Calu3 (cell line): Measurements from ENCODE around the gene ENPP7. TPM values are rescaled to one million over a fixed set of nuclear protein-coding genes. Genes with fewer than 3 reads are reported as not detected.

Experiments used
- BruUV-seq: library from RNA; stranded (reverse); fragments of 400-500 nt; replicated peaks from 2 replicates; lab custom pipeline; 2021; lab: Mats Ljungman, UMichigan
- CTCF ChIA-PET: fragments of 300-600 bp; sonication (Branson Sonifier 250); formaldehyde crosslinking; loops from one replicate; lab custom pipeline; 2022; ENCODE audit warnings: antibody characterized with exemption; lab: Charles Lee
- DNase-seq: peaks from one replicate; pipeline ENCODE4 v3.0.0; 2022
- H3K27ac Mint-ChIP-seq: one replicate; pipeline ENCODE4 v1.8.0; 2022; ENCODE audit warnings: mixed read lengths; ENCODE audit not compliant: unreplicated experiment
- H3K27me3 Mint-ChIP-seq: one replicate; pipeline ENCODE4 v1.8.0; 2022; ENCODE audit warnings: mixed read lengths; ENCODE audit not compliant: unreplicated experiment
- H3K36me3 Mint-ChIP-seq: one replicate; pipeline ENCODE4 v1.8.0; 2022; ENCODE audit warnings: mild to moderate bottlenecking, moderate library complexity, mixed read lengths; ENCODE audit not compliant: insufficient read depth, unreplicated experiment
- H3K4me1 Mint-ChIP-seq: one replicate; pipeline ENCODE4 v1.8.0; 2022; ENCODE audit warnings: mild to moderate bottlenecking, low read depth, mixed read lengths; ENCODE audit not compliant: unreplicated experiment
- H3K4me3 Mint-ChIP-seq: one replicate; pipeline ENCODE4 v1.8.0; 2022; ENCODE audit warnings: mild to moderate bottlenecking, low read depth, moderate library complexity, mixed read lengths; ENCODE audit not compliant: unreplicated experiment
- H3K9me3 Mint-ChIP-seq: one replicate; pipeline ENCODE4 v1.8.0; 2022; ENCODE audit warnings: low read depth, mixed read lengths; ENCODE audit not compliant: unreplicated experiment
- CTCF ChIP-seq: fragments of 200-600 bp; IDR thresholded peaks from one replicate; pipeline ENCODE4 v1.8.0; 2022; ENCODE audit warnings: antibody characterized with exemption; ENCODE audit not compliant: unreplicated experiment
- intact Hi-C: fragments of 100-400 bp; cut with micrococcal nuclease; formaldehyde crosslinking; loops from one replicate; pipeline ENCODE4 v1.10.0; 2022; ENCODE audit not compliant: unreplicated experiment
- total RNA-seq: library from RNA; stranded (reverse); gene quantifications from 2 replicates; pipeline ENCODE4 v1.2.3, GENCODE V29; 2022

The ENPP7 gene
- total RNA-seq, 1 experiment from 2014 or later, result not detected

- intact Hi-C loops, result loop anchor here (5.0 kb wide), 1 partner anchor 303 kb away; no protein-coding TSS in a partner anchor
- no peak for TF ChIP-seq CTCF
- BruUV-seq, result no TSS peak
- no peak overlapping the region for H3K4me3 Mint-ChIP-seq
- peaks cover 7% of the 10 kb centered on the region for H3K4me1 Mint-ChIP-seq
- no peak for DNase-seq
- no peak overlapping the region for H3K27ac Mint-ChIP-seq
- H3K27me3 Mint-ChIP-seq, result peaks cover 50% of the 10 kb centered on the region
- CTCF ChIA-PET, result no interaction called here
- no peaks in the 10 kb centered on the region for H3K36me3 Mint-ChIP-seq
- no peaks in the 10 kb centered on the region for H3K9me3 Mint-ChIP-seq
Observed at GRCh38 chr17:79705674-79706073, 25.1 kb upstream of the ENPP7 start.

DNA sequence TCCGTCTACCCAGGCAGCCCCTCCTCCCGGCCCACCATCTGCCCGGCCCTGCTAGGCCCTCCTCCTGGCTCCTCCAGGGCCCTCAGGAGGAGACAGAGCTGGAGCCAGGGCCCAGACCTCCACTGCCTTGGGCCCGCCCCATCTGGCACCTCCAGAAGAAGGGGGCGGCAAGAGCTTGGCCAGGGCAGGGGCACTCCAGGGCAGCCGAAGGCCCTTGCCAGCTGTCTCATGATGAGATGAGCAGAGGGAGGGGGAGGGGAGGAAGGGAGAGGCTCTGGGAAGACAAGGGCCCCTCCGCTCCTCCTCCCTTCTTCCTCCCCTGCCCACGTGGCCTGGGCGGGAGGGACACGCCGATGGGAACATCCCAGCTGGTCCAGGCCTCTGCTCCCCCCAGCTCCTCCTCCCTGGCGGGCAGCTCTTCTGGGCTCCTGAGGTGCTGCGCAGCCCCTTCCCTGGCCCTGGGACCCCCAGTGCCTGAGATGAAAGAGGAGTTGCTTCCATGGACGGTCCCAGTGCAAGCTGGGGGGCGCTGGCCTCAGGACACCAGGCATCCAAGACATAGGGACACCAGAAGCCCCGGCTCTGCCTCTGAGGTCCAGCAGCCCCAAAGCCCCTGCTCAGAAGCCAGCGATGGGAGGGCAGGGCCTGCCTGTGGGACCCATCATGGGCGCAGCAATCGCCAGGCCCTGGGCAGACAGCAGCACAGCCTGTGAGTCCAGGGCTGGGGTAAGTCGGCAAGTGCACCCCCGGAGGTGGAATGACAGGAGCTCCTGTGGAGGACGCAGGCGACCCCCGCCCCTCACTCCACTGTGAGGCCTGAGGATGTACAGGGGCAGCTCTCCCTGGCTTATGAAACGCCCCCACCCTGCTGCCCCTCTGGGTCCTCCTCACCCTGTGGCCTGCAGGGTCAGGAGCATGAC, 23.6 kb upstream of the ENPP7 start:
- Mint-ChIP-seq H3K27me3 (peaks cover 52% of the 10 kb centered on the region), H3K4me3 (no peak overlapping the region), H3K36me3 (no peaks in the 10 kb centered on the region), H3K27ac (no peak overlapping the region), H3K4me1 (peaks cover 9% of the 10 kb centered on the region), H3K9me3 (no peaks in the 10 kb centered on the region)
- DNase-seq, result no peak
- CTCF ChIA-PET, result interaction anchor here (0.6 to 1.5 kb wide), 2 partner anchors 11 to 382 kb away, joined by 3 to 6 read pairs; no protein-coding TSS in a partner anchor
- no peak for TF ChIP-seq CTCF
- no TSS peak for BruUV-seq
- intact Hi-C loops, result loop anchor here (5.0 kb wide), 1 partner anchor 305 kb away; no protein-coding TSS in a partner anchor

DNA sequence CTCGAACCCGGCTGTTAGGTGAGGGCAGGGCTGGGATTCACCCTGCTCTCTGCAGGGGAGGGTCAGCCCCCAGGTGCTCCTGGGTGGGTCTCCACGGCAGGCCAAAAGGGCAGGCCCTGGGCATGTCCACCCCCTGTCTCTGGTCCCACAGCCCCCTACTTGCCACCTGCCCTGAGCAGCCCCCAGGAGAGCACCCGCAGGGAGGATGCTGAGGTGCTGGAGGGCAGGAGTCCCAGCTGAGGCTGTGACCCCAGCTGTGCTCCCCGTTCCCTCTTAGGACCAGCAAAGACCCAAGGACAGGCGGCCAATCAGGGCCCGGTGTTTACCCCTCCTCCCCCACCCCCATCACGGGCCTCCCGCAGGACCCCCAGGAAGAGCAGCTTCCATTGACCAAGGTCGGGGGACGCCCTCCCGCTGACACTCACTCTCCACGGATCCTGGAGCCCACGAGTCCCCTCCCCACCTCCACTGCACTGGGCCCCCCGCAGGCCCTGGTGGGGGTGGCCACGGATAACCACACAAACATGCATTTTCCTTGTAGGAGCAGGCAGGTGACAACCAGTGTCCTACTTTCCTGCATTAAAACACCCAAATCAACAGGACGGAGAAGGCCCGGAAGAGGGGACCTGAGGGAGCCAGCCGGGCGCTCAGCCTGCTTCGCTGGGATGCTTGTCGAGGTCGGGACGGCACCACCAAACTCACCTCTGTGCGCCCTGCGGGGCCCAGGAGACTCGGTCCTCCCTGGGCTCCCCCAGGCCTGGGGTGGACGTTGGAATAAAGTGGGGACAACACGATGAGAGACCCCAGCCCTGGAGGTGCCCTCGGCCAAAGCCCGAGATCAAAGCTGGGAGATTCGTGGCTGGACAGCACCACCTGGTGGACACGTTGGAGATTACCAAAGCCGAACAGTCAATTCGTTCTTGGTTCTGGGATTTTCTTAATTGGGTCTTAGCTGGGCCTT, 22.5 kb upstream of the ENPP7 start:
- DNase-seq, result peak; percentile 69
- H3K27ac Mint-ChIP-seq, result no peak overlapping the region
- no peaks in the 10 kb centered on the region for H3K9me3 Mint-ChIP-seq
- peaks cover 50% of the 10 kb centered on the region for H3K27me3 Mint-ChIP-seq
- intact Hi-C loops, result loop anchor here (5.0 kb wide), 1 partner anchor 306 kb away; no protein-coding TSS in a partner anchor
- peak; percentile 86 for TF ChIP-seq CTCF
- CTCF ChIA-PET, result interaction anchor here (0.8 to 1.5 kb wide), 9 partner anchors 12 to 623 kb away, joined by 3 to 7 read pairs (median 4); no protein-coding TSS in a partner anchor
- peaks cover 9% of the 10 kb centered on the region for H3K4me1 Mint-ChIP-seq
- no TSS peak for BruUV-seq
- no peaks in the 10 kb centered on the region for H3K36me3 Mint-ChIP-seq
- no peak overlapping the region for H3K4me3 Mint-ChIP-seq

- intact Hi-C loops, result no loop called here
- BruUV-seq, result no TSS peak
- no peak for TF ChIP-seq CTCF
- Mint-ChIP-seq H3K4me1 (peaks cover 15% of the 10 kb centered on the region), H3K27ac (no peak overlapping the region), H3K9me3 (no peaks in the 10 kb centered on the region), H3K4me3 (no peak overlapping the region), H3K27me3 (peaks cover 32% of the 10 kb centered on the region), H3K36me3 (no peaks in the 10 kb centered on the region)
- DNase-seq, result no peak
- CTCF ChIA-PET, result no interaction called here
Observed at GRCh38 chr17:79711715-79712305, 18.9 kb upstream of the ENPP7 start.
